ENCODE measurements around the gene RSKR. TPM values are rescaled to one million over a fixed set of nuclear protein-coding genes. Genes with fewer than 3 reads are reported as not detected.

The RSKR gene
- total RNA-seq, 1 experiment from 2014 or later, result 25.8 TPM

DNA sequence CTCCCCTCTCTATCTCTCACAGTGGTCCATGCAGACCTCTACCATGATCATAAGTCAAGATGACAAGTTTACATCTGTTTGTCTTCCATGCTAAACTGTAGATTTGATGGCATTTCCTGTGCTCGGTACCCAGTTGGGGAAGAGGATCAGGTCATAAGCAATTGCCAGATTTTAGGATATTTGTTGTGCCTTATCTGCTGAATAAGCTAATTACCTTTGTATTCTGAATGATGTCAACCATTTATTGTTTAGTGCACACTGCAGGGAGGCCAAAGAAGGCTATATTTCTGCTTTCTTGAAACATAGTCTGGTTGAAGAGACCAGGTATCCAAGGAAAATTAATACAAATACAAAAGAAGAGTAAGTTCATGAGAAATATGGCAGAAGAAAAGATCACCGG, 31.5 kb downstream of the RSKR start:
- Histone ChIP-seq H3K56ac (ENCODE audit: insufficient read length, low read depth, low read length) (no peak overlapping the region), H2AFZ (ENCODE audit: low read length) (no peak overlapping the region), H3K4ac (ENCODE audit: low read depth, low read length) (no peak overlapping the region), H3T11ph (ENCODE audit: low read length) (no peak overlapping the region), H3K27me3 (ENCODE audit: insufficient read depth, low read length) (no peaks in the 10 kb centered on the region), H4K20me1 (ENCODE audit: control insufficient read depth, insufficient read depth, insufficient read length) (no peaks in the 10 kb centered on the region), H3K14ac (ENCODE audit: insufficient read depth, low read length) (no peak overlapping the region), H4K91ac (ENCODE audit: insufficient read length, low read depth, low read length) (no peak overlapping the region), H3K23me2 (ENCODE audit: insufficient read length, low read depth, low read length, poor library complexity, severe bottlenecking) (no peaks in the 10 kb centered on the region), H3K4me2 (ENCODE audit: insufficient read depth, insufficient read length, low read length) (no peak overlapping the region), H3K79me1 (ENCODE audit: insufficient read depth, low read depth, low read length, poor library complexity, severe bottlenecking) (no peaks in the 10 kb centered on the region), H3K18ac (ENCODE audit: insufficient read length, low read depth, low read length) (no peak overlapping the region), H3K79me2 (ENCODE audit: insufficient read depth, low read length) (no peaks in the 10 kb centered on the region), H3K9ac (ENCODE audit: extremely low read depth, insufficient read length, low read length) (no peak overlapping the region), H3K9me3 (ENCODE audit: control insufficient read depth, low read depth, low read length) (no peaks in the 10 kb centered on the region), H2BK12ac (ENCODE audit: insufficient read length, low read depth, low read length) (no peak overlapping the region), H2BK20ac (ENCODE audit: low read depth, low read length, poor library complexity, severe bottlenecking) (no peak overlapping the region), H4K5ac (ENCODE audit: insufficient read length, low read depth, low read length) (no peak overlapping the region), H4K8ac (replicated peaks; ENCODE audit: insufficient read length, low read depth, low read length) (no peak overlapping the region), H2BK5ac (ENCODE audit: insufficient read length, low read length) (no peak overlapping the region), H3K4me1 (ENCODE audit: insufficient read depth, low read length) (no peaks in the 10 kb centered on the region), H2BK120ac (ENCODE audit: low read depth, low read length, poor library complexity, severe bottlenecking) (no peak overlapping the region), H2BK15ac (ENCODE audit: low read depth, low read length) (no peak overlapping the region), H2AK5ac (ENCODE audit: insufficient read length, low read length) (no peak overlapping the region), H3K23ac (ENCODE audit: insufficient read length, low read depth, low read length) (no peak overlapping the region), H3K27ac (ENCODE audit: insufficient read length, low read depth, low read length) (no peak overlapping the region)
- no peak overlapping the region for H3K4me3 Mint-ChIP-seq
- H3K27ac Mint-ChIP-seq, result no peak overlapping the region
- no CpG with 5 or more reads among the region's 2 CpGs for WGBS (ENCODE audit: extremely low coverage, insufficient read length, low lambda C conversion rate)
- H3K36me3 Mint-ChIP-seq (ENCODE audit: insufficient read depth in 1 of 3, low read depth in 3 of 3), result peaks cover 29 to 34% (median 33%) of the 10 kb centered on the region in 3 experiments; a peak in 6 of 7 replicates
- H3K9me3 Mint-ChIP-seq, result no peaks in the 10 kb centered on the region; a peak in 1 of 5 replicates
- peaks cover 0 to 2% of the 10 kb centered on the region in 2 experiments; a peak in 2 of 4 replicates for H3K4me1 Mint-ChIP-seq
- H3K27me3 Mint-ChIP-seq (ENCODE audit: low read depth), result no peaks in the 10 kb centered on the region
- no peak for DNase-seq
- TF ChIP-seq, protein P1, sequence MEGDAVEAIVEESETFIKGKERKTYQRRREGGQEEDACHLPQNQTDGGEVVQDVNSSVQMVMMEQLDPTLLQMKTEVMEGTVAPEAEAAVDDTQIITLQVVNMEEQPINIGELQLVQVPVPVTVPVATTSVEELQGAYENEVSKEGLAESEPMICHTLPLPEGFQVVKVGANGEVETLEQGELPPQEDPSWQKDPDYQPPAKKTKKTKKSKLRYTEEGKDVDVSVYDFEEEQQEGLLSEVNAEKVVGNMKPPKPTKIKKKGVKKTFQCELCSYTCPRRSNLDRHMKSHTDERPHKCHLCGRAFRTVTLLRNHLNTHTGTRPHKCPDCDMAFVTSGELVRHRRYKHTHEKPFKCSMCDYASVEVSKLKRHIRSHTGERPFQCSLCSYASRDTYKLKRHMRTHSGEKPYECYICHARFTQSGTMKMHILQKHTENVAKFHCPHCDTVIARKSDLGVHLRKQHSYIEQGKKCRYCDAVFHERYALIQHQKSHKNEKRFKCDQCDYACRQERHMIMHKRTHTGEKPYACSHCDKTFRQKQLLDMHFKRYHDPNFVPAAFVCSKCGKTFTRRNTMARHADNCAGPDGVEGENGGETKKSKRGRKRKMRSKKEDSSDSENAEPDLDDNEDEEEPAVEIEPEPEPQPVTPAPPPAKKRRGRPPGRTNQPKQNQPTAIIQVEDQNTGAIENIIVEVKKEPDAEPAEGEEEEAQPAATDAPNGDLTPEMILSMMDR (conservative IDR thresholded peaks at IDR 0.05), result no peak
